IMR-90 (cell line): ENCODE results near the gene DLGAP4. TPM values are rescaled to one million over a fixed set of nuclear protein-coding genes. Genes with fewer than 3 reads are reported as not detected.

Source experiments
- ATAC-seq: fragments of 200-7000 bp; cut with Tn5 transposase; 2 replicates; pipeline ENCODE4 v1.9.1; 2020; ENCODE audit warnings: low read depth, mild to moderate bottlenecking, moderate library complexity
- BruUV-seq: library from RNA; stranded (reverse); fragments of 400-500 nt; replicated peaks from 2 replicates; lab custom pipeline; 2021; lab: Mats Ljungman, UMichigan
- CTCF ChIA-PET: fragments of 300-600 bp; formaldehyde crosslinking; extraction: SDS; loops from one replicate; lab custom pipeline; 2021; ENCODE audit warnings: antibody characterized with exemption; lab: Yijun Ruan, JAX
- POLR2A ChIA-PET: fragments of 300-600 bp; sonication (Branson Sonifier 250); formaldehyde crosslinking; loops from one replicate; lab custom pipeline; 2022; ENCODE audit warnings: antibody characterized with exemption; ENCODE audit not compliant: unreplicated experiment; lab: Charles Lee
- DNase-seq: peaks from one replicate; pipeline ENCODE4 v3.0.0; 2013
- H2AFZ ChIP-seq: replicated peaks from 2 replicates; pipeline ENCODE3; 2013; ENCODE audit warnings: low read length, mild to moderate bottlenecking; ENCODE audit not compliant: poor library complexity
- H2AK5ac ChIP-seq: 2 replicates; pipeline ENCODE4 v1.6.1; 2013; ENCODE audit warnings: low read depth, low read length, inconsistent platforms
- H2AK9ac ChIP-seq: replicated peaks from 2 replicates; pipeline ENCODE3; 2013; ENCODE audit warnings: mild to moderate bottlenecking, low read depth, low read length, moderate library complexity; ENCODE audit not compliant: poor library complexity
- H2BK120ac ChIP-seq: 2 replicates; pipeline ENCODE4 v1.6.1; 2013; ENCODE audit warnings: low read depth, low read length, inconsistent platforms
- H2BK15ac ChIP-seq: 3 replicates; pipeline ENCODE4 v1.6.1; 2013; ENCODE audit warnings: low read depth, low read length, inconsistent platforms
- H2BK20ac ChIP-seq: 2 replicates; pipeline ENCODE4 v1.6.1; 2013; ENCODE audit warnings: low read depth, mild to moderate bottlenecking, inconsistent platforms, low read length, moderate library complexity
- H2BK5ac ChIP-seq: 2 replicates; pipeline ENCODE4 v1.6.1; 2013; ENCODE audit warnings: mild to moderate bottlenecking, low read depth, low read length, inconsistent platforms; ENCODE audit not compliant: poor library complexity, severe bottlenecking
- H3K14ac ChIP-seq: replicated peaks from 2 replicates; pipeline ENCODE4 v1.6.1; 2013; ENCODE audit warnings: low read depth, low read length, inconsistent platforms
- H3K18ac ChIP-seq: 2 replicates; pipeline ENCODE4 v1.6.1; 2013; ENCODE audit warnings: low read depth, low read length, control low read depth
- H3K23ac ChIP-seq: 2 replicates; pipeline ENCODE4 v1.6.1; 2013; ENCODE audit warnings: low read depth, low read length, inconsistent platforms
- H3K27ac ChIP-seq: 2 replicates; pipeline ENCODE4 v1.5.1; 2013; ENCODE audit warnings: mild to moderate bottlenecking, control low read depth, low read length; ENCODE audit not compliant: insufficient read depth
- H3K27me3 ChIP-seq: 2 replicates; pipeline ENCODE4 v1.6.1; 2013; ENCODE audit warnings: low read length; ENCODE audit not compliant: control insufficient read depth, insufficient read depth
- H3K36me3 ChIP-seq: 2 replicates; pipeline ENCODE4 v1.6.1; 2013; ENCODE audit warnings: low read length, mixed read lengths; ENCODE audit not compliant: control insufficient read depth, insufficient read depth
- H3K4ac ChIP-seq: 2 replicates; pipeline ENCODE4 v1.6.1; 2013; ENCODE audit warnings: low read depth, low read length, inconsistent platforms
- H3K4me1 ChIP-seq: 2 replicates; pipeline ENCODE4 v1.6.1; 2013; ENCODE audit warnings: low read length, mixed read lengths; ENCODE audit not compliant: control insufficient read depth, insufficient read depth
- H3K4me2 ChIP-seq: 2 replicates; pipeline ENCODE4 v1.6.1; 2013; ENCODE audit warnings: low read depth, mild to moderate bottlenecking, control low read depth, low read length, moderate library complexity
- H3K4me3 ChIP-seq: 2 replicates; pipeline ENCODE4 v1.5.1; 2013; ENCODE audit warnings: low read depth, mild to moderate bottlenecking, control low read depth, low read length, moderate library complexity; ENCODE audit not compliant: insufficient read depth
- H3K56ac ChIP-seq: 2 replicates; pipeline ENCODE4 v1.6.1; 2013; ENCODE audit warnings: low read length, inconsistent platforms; ENCODE audit not compliant: insufficient read depth; ENCODE audit errors: extremely low read depth
- H3K79me1 ChIP-seq, 2 experiments: 2 replicates each; pipeline ENCODE4 v1.6.1; 2013; ENCODE audit warnings: low read length in 2 of 2, inconsistent platforms in 1 of 2, low read depth in 1 of 2
- H3K9ac ChIP-seq: 2 replicates; pipeline ENCODE4 v1.6.1; 2013; ENCODE audit warnings: low read depth, low read length, control low read depth
- H3K9me1 ChIP-seq: 2 replicates; pipeline ENCODE4 v1.6.1; 2013; ENCODE audit warnings: low read length, inconsistent platforms; ENCODE audit not compliant: insufficient read depth
- H3K9me3 ChIP-seq: 2 replicates; pipeline ENCODE4 v1.6.1; 2013; ENCODE audit warnings: low read length; ENCODE audit not compliant: control insufficient read depth, insufficient read depth
- H4K20me1 ChIP-seq: 2 replicates; pipeline ENCODE4 v1.6.1; 2013; ENCODE audit warnings: low read length, inconsistent platforms; ENCODE audit not compliant: insufficient read depth
- H4K5ac ChIP-seq: 2 replicates; pipeline ENCODE4 v1.6.1; 2013; ENCODE audit warnings: mild to moderate bottlenecking, low read depth, low read length, control low read depth
- H4K8ac ChIP-seq, 2 experiments: 2 replicates each; pipeline ENCODE4 v1.6.1; 2013; ENCODE audit warnings: low read depth in 2 of 2, low read length in 2 of 2, control low read depth in 1 of 2, inconsistent platforms in 1 of 2
- H4K91ac ChIP-seq: 2 replicates; pipeline ENCODE4 v1.6.1; 2013; ENCODE audit warnings: low read depth, low read length, inconsistent platforms; ENCODE audit not compliant: insufficient read depth
- BHLHE40 ChIP-seq: fragments of 150-350 bp; IDR thresholded peaks from 2 replicates; pipeline ENCODE4 v1.6.1; 2016; ENCODE audit warnings: mild to moderate bottlenecking, low read depth, low read length
- CEBPB ChIP-seq: IDR thresholded peaks from 2 replicates; pipeline ENCODE4 v1.6.1; 2012; ENCODE audit warnings: low read depth, low read length, improper control_type of control experiment
- CHD1 ChIP-seq: IDR thresholded peaks from 2 replicates; pipeline ENCODE4 v1.6.1; 2012; ENCODE audit warnings: low read depth, low read length, improper control_type of control experiment
- FOS ChIP-seq: fragments of 150-350 bp; IDR thresholded peaks from 2 replicates; pipeline ENCODE4 v1.6.1; 2016; ENCODE audit warnings: low read depth, low read length
- MAFK ChIP-seq: IDR thresholded peaks from 2 replicates; pipeline ENCODE4 v1.6.1; 2012; ENCODE audit warnings: low read depth, low read length, improper control_type of control experiment
- MAZ ChIP-seq: IDR thresholded peaks from 2 replicates; pipeline ENCODE4 v1.6.1; 2012; ENCODE audit warnings: low read depth, mild to moderate bottlenecking, low read length, improper control_type of control experiment, moderate library complexity, borderline replicate concordance
- MXI1 ChIP-seq: IDR thresholded peaks from 2 replicates; pipeline ENCODE4 v1.6.1; 2012; ENCODE audit warnings: low read depth, mild to moderate bottlenecking, low read length, moderate library complexity, borderline replicate concordance
- NFE2L2 ChIP-seq: fragments of 150-350 bp; IDR thresholded peaks from 2 replicates; pipeline ENCODE4 v1.6.1; 2016; ENCODE audit warnings: low read depth, mild to moderate bottlenecking, low read length
- POLR2A ChIP-seq: IDR thresholded peaks from 2 replicates; pipeline ENCODE4 v1.6.1; 2012; ENCODE audit warnings: mild to moderate bottlenecking, low read depth, low read length
- RAD21 ChIP-seq: IDR thresholded peaks from 2 replicates; pipeline ENCODE4 v1.6.1; 2012; ENCODE audit warnings: low read length, improper control_type of control experiment
- RCOR1 ChIP-seq: IDR thresholded peaks from 2 replicates; pipeline ENCODE4 v1.6.1; 2012; ENCODE audit warnings: mild to moderate bottlenecking, low read length, improper control_type of control experiment; ENCODE audit not compliant: insufficient replicate concordance
- RFX5 ChIP-seq: IDR thresholded peaks from 2 replicates; pipeline ENCODE4 v1.8.0; 2012; ENCODE audit warnings: low read depth, mild to moderate bottlenecking, low read length, moderate library complexity
- SMC3 ChIP-seq: fragments of 150-350 bp; IDR thresholded peaks from 2 replicates; pipeline ENCODE4 v1.6.1; 2016; ENCODE audit warnings: low read depth, mild to moderate bottlenecking, antibody characterized with exemption, low read length, moderate library complexity
- WGBS, 2 experiments: methylation state at CpG; one replicate each; pipeline versions ENCODE4 v1.1.5 to v1.1.7; 2013; ENCODE audit warnings: missing lambda C conversion rate in 2 of 2; ENCODE audit not compliant: insufficient read length in 1 of 2; ENCODE audit errors: extremely low coverage in 2 of 2; 5-methylcytosine and 5-hydroxymethylcytosine counted together
- dilution Hi-C: fragments of 300-500 bp; cut with HindIII; formaldehyde crosslinking; loops from one replicate; pipeline ENCODE4 v1.14.3; 2018; ENCODE audit warnings: low sequenced_read_pairs; ENCODE audit not compliant: unreplicated experiment
- in situ Hi-C: fragments of 300-500 bp; cut with MboI; formaldehyde crosslinking; loops from 3 replicates; pipeline ENCODE4 v1.14.3; 2019; ENCODE audit warnings: low sequenced_read_pairs, inconsistent platforms, mixed read lengths
- intact Hi-C: fragments of 100-400 bp; cut with micrococcal nuclease; formaldehyde crosslinking; loops from 2 replicates; pipeline ENCODE4 v1.10.0; 2022
- polyA plus RNA-seq, 3 experiments: library from polyadenylated mRNA; depleted of rRNA; stranded (reverse); fragments of >200 nt; gene quantifications; 2 replicates each; pipeline ENCODE4 v1.2.3, GENCODE V29; 2012; ENCODE audit warnings: low replicate concordance in 1 of 3
- total RNA-seq: library from RNA; depleted of rRNA; stranded (reverse); fragments of >200 nt; gene quantifications from 2 replicates; pipeline ENCODE4 v1.2.3, GENCODE V29; 2012
- TF ChIP-seq, protein P1 (sequence below): conservative IDR thresholded peaks from 2 replicates; pipeline ENCODE4 v1.5.1; 2012; ENCODE audit warnings: mild to moderate bottlenecking, low read depth, low read length, improper control_type of control experiment
- TF ChIP-seq, protein P2 (sequence below): fragments of 150-350 bp; IDR thresholded peaks from 2 replicates; pipeline ENCODE4 v1.6.1; 2016; ENCODE audit warnings: low read depth, mild to moderate bottlenecking, low read length, moderate library complexity, borderline replicate concordance
- TF ChIP-seq, protein P3 (sequence below): fragments of 150-350 bp; IDR thresholded peaks from 2 replicates; pipeline ENCODE4 v1.6.1; 2017; ENCODE audit warnings: mild to moderate bottlenecking, antibody characterized with exemption, low read length, low read depth

Gene DLGAP4
- total and polyA plus RNA-seq, 2 of the 4 experiments (the other 2 are of a cell fraction): 32.3 to 73.2 TPM

DNA sequence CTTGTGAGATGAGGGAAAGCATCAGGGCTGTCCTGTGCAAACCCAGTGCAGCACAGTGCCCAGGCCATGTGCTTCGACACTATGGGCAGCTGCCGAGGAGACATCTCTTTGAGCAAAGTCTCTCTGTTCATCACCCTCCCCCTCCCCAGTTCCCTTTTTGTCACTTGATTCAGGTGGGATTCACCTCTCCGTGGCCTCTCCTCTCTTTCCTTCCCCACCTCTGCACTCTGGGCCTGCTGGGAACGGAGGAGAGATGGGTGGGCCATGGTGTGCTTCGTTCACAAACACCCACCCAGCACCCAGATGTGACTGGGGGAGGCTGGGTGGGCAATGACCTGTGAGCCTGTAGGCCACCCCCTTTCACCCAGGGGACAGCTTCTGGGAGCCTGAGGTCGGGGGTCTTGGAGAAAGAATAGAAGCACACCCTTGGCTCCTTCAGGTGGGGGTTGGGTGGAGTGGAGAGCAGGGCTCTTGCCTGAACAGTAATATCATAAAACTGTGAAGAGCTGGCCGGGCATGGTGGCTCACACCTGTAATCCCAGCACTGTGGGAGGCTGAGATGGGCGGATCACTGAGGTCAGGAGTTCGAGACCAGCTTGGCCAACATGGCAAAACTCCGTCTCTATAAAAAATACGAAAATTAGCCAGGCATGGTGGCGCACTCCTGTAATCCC lies 33.5 kb upstream of the DLGAP4 start:
- no peaks in the 10 kb centered on the region for H3K79me1 ChIP-seq
- H3K18ac ChIP-seq: no peak overlapping the region
- H3K27ac ChIP-seq: no peak overlapping the region
- H2AK5ac ChIP-seq: no peak overlapping the region
- H3K23ac ChIP-seq: no peak overlapping the region
- no peak overlapping the region for H2BK20ac ChIP-seq
- ChIA-PET POLR2A (no interaction called here), CTCF (interaction anchor here (0.6 to 0.9 kb wide), 2 partner anchors 167 to 187 kb away, joined by 3 read pairs; no protein-coding TSS in a partner anchor)
- no peak overlapping the region for H3K4me3 ChIP-seq
- WGBS, 2 experiments: 71% methylated on average over 6 of the region's 12 CpGs; no CpG with 5 or more reads in 1 of the 2 experiments
- no peak overlapping the region for H3K4ac ChIP-seq
- no peak overlapping the region for H3K4me2 ChIP-seq
- H3K14ac ChIP-seq: no peak overlapping the region
- H3K4me1 ChIP-seq: no peaks in the 10 kb centered on the region
- no peak overlapping the region for H3K56ac ChIP-seq
- BruUV-seq: no TSS peak
- no peak for TF ChIP-seq RFX5
- TF ChIP-seq, protein P1, sequence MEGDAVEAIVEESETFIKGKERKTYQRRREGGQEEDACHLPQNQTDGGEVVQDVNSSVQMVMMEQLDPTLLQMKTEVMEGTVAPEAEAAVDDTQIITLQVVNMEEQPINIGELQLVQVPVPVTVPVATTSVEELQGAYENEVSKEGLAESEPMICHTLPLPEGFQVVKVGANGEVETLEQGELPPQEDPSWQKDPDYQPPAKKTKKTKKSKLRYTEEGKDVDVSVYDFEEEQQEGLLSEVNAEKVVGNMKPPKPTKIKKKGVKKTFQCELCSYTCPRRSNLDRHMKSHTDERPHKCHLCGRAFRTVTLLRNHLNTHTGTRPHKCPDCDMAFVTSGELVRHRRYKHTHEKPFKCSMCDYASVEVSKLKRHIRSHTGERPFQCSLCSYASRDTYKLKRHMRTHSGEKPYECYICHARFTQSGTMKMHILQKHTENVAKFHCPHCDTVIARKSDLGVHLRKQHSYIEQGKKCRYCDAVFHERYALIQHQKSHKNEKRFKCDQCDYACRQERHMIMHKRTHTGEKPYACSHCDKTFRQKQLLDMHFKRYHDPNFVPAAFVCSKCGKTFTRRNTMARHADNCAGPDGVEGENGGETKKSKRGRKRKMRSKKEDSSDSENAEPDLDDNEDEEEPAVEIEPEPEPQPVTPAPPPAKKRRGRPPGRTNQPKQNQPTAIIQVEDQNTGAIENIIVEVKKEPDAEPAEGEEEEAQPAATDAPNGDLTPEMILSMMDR: no peak
- TF ChIP-seq, protein P2, sequence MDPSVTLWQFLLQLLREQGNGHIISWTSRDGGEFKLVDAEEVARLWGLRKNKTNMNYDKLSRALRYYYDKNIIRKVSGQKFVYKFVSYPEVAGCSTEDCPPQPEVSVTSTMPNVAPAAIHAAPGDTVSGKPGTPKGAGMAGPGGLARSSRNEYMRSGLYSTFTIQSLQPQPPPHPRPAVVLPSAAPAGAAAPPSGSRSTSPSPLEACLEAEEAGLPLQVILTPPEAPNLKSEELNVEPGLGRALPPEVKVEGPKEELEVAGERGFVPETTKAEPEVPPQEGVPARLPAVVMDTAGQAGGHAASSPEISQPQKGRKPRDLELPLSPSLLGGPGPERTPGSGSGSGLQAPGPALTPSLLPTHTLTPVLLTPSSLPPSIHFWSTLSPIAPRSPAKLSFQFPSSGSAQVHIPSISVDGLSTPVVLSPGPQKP: no peak
- no peak for TF ChIP-seq FOS
- TF ChIP-seq RAD21: no peak
- no peak for TF ChIP-seq CEBPB
- TF ChIP-seq POLR2A: no peak
- TF ChIP-seq, protein P3, sequence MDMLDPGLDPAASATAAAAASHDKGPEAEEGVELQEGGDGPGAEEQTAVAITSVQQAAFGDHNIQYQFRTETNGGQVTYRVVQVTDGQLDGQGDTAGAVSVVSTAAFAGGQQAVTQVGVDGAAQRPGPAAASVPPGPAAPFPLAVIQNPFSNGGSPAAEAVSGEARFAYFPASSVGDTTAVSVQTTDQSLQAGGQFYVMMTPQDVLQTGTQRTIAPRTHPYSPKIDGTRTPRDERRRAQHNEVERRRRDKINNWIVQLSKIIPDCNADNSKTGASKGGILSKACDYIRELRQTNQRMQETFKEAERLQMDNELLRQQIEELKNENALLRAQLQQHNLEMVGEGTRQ: no peak
- no peak for TF ChIP-seq MXI1
- TF ChIP-seq MAFK: no peak
- no peak for TF ChIP-seq SMC3
- TF ChIP-seq MAZ: no peak
- TF ChIP-seq CHD1: no peak
- no peak for TF ChIP-seq BHLHE40
- no peak for TF ChIP-seq RCOR1
- no peak for TF ChIP-seq NFE2L2
- dilution Hi-C loops: no loop called here
- H2BK120ac ChIP-seq: no peak overlapping the region
- H3K27me3 ChIP-seq: peaks cover 52% of the 10 kb centered on the region
- intact Hi-C loops: loop anchor here (1.0 kb wide), 1 partner anchor 167 kb away; no protein-coding TSS in a partner anchor
- no peak overlapping the region for H3K9ac ChIP-seq
- H2AFZ ChIP-seq: no peak overlapping the region
- H4K20me1 ChIP-seq: no peaks in the 10 kb centered on the region
- no peak for DNase-seq
- no peak overlapping the region for H2AK9ac ChIP-seq
- H4K91ac ChIP-seq: no peak overlapping the region
- no peaks in the 10 kb centered on the region for H3K9me1 ChIP-seq
- no peak overlapping the region for H2BK5ac ChIP-seq
- no peaks in the 10 kb centered on the region for H3K9me3 ChIP-seq
- ATAC-seq: no peak
- in situ Hi-C loops: no loop called here
- H4K8ac ChIP-seq: no peak overlapping the region
- H4K5ac ChIP-seq: no peak overlapping the region
- H2BK15ac ChIP-seq: no peak overlapping the region
- H3K36me3 ChIP-seq: no peaks in the 10 kb centered on the region
